PC-3 (cell line): ENCODE results near the gene CMC2. TPM values are rescaled to one million over a fixed set of nuclear protein-coding genes. Genes with fewer than 3 reads are reported as not detected.

Experiments
- ATAC-seq: fragments of 200-7000 bp; cut with Tn5 transposase; 2 replicates; pipeline ENCODE4 v1.9.1; 2020; ENCODE audit warnings: mild to moderate bottlenecking, moderate library complexity
- BruUV-seq: library from RNA; stranded (reverse); fragments of 400-500 nt; replicated peaks from 2 replicates; lab custom pipeline; 2021; lab: Mats Ljungman, UMichigan
- CTCF ChIA-PET: fragments of 300-600 bp; sonication (Branson Sonifier 250); formaldehyde crosslinking; loops from one replicate; lab custom pipeline; 2022; ENCODE audit warnings: antibody characterized with exemption; lab: Charles Lee
- POLR2A ChIA-PET: fragments of 300-600 bp; sonication (Branson Sonifier 250); formaldehyde crosslinking; loops from one replicate; lab custom pipeline; 2022; ENCODE audit warnings: antibody characterized with exemption; ENCODE audit not compliant: unreplicated experiment; lab: Charles Lee
- DNase-seq: peaks from one replicate; pipeline ENCODE4 v3.0.0-alpha.2; 2015
- H2AFZ ChIP-seq: fragments of 300-600 bp; sonication (generic); 2 replicates; pipeline ENCODE4 v1.6.0; 2016; ENCODE audit warnings: antibody characterized with exemption, low read length
- H3F3A ChIP-seq: fragments of 300-600 bp; sonication (generic); one replicate; pipeline ENCODE4 v1.6.0; 2017; ENCODE audit warnings: antibody characterized with exemption, low read length, control low read depth, mild to moderate bottlenecking; ENCODE audit not compliant: unreplicated experiment
- H3K27ac ChIP-seq: fragments of 300-600 bp; sonication (generic); 2 replicates; pipeline ENCODE4 v1.5.1; 2016; ENCODE audit warnings: mild to moderate bottlenecking, low read length
- H3K27me3 ChIP-seq: fragments of 300-600 bp; sonication (generic); 2 replicates; pipeline ENCODE4 v1.6.1; 2016; ENCODE audit warnings: low read length, mixed read lengths
- H3K36me3 ChIP-seq: fragments of 300-600 bp; sonication (generic); 2 replicates; pipeline ENCODE4 v1.6.1; 2016; ENCODE audit warnings: low read depth, mixed run types, low read length, mixed read lengths
- H3K4me1 ChIP-seq: fragments of 300-600 bp; sonication (generic); 2 replicates; pipeline ENCODE4 v1.5.1; 2016; ENCODE audit warnings: low read length; ENCODE audit not compliant: insufficient read depth
- H3K4me2 ChIP-seq: fragments of 300-600 bp; sonication (generic); 2 replicates; pipeline ENCODE4 v1.6.0; 2016; ENCODE audit warnings: low read length
- H3K4me3 ChIP-seq: fragments of 300-600 bp; sonication (generic); 2 replicates; pipeline ENCODE4 v1.5.1; 2016; ENCODE audit warnings: mild to moderate bottlenecking, low read length, mixed read lengths
- H3K79me2 ChIP-seq: fragments of 300-600 bp; sonication (generic); 2 replicates; pipeline ENCODE4 v1.6.1; 2017; ENCODE audit warnings: low read length, mixed read lengths
- H3K9ac ChIP-seq: fragments of 300-600 bp; sonication (generic); 2 replicates; pipeline ENCODE4 v1.6.0; 2016; ENCODE audit warnings: mild to moderate bottlenecking, low read length
- H3K9me2 ChIP-seq: fragments of 300-600 bp; sonication (generic); replicated peaks from 2 replicates; pipeline ENCODE4 v1.6.1; 2016; ENCODE audit warnings: mixed run types, low read length, mixed read lengths
- H3K9me3 ChIP-seq: fragments of 300-600 bp; sonication (generic); 2 replicates; pipeline ENCODE4 v1.6.1; 2016; ENCODE audit warnings: low read length, mixed read lengths
- H4K20me1 ChIP-seq: fragments of 300-600 bp; sonication (generic); 2 replicates; pipeline ENCODE4 v1.6.1; 2016; ENCODE audit warnings: low read length, mixed read lengths
- EZH2 ChIP-seq: fragments of 300-600 bp; sonication (generic); IDR thresholded peaks from one replicate; pipeline ENCODE4 v1.6.1; 2017; ENCODE audit warnings: antibody characterized with exemption, mild to moderate bottlenecking, low read length; ENCODE audit not compliant: unreplicated experiment
- EZH2phosphoT487 ChIP-seq: fragments of 300-600 bp; sonication (generic); IDR thresholded peaks from 2 replicates; pipeline ENCODE4 v1.6.1; 2018; ENCODE audit warnings: mild to moderate bottlenecking, antibody characterized with exemption, low read length, borderline replicate concordance
- intact Hi-C: fragments of 100-400 bp; cut with micrococcal nuclease; formaldehyde crosslinking; loops from 2 replicates; pipeline ENCODE4 v1.9.0; 2023
- total RNA-seq: library from RNA; depleted of rRNA; stranded (reverse); fragments of >200 nt; gene quantifications from 2 replicates; pipeline ENCODE4 v1.2.3, GENCODE V29; 2014
- TF ChIP-seq, protein P1 (sequence below): fragments of 300-600 bp; sonication (generic); conservative IDR thresholded peaks from 2 replicates; pipeline ENCODE4 v1.5.1; 2017; ENCODE audit warnings: antibody characterized with exemption, low read depth, mild to moderate bottlenecking, low read length

Gene CMC2
- total RNA-seq, 1 experiment from 2014 or later = 86.2 TPM

DNA sequence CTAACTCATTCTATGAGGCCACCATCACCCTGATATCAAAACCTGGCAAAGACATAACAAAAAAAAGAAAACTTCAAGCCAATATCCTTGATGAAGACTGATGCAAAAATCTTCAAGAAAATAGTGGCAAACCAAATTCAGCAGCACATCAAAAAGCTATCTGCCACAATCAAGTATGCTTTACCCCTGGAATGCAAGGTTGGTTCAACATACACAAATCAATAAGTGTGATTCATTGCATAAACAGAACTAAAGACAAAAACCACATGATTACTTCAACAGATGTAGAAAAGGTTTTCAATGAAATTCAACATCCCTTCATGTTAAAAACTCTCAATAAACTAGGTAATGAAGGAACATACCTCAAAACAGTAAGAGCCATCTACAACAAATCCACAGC, 48.4 kb downstream of the CMC2 start:
- ChIA-PET POLR2A (no interaction called here), CTCF (no interaction called here)
- DNase-seq = no peak
- Histone ChIP-seq H3K4me3 (no peak overlapping the region), H3K27ac (no peak overlapping the region), H3K4me1 (no peaks in the 10 kb centered on the region), H3K9me2 (no peaks in the 10 kb centered on the region), H3K36me3 (no peaks in the 10 kb centered on the region), H3K79me2 (no peaks in the 10 kb centered on the region), H2AFZ (no peak overlapping the region), H3K27me3 (no peaks in the 10 kb centered on the region), H3K9me3 (0 out of 2 replicates have a peak, but pooled peaks cover 3% of the 10 kb centered on the region), H3F3A (no peaks in the 10 kb centered on the region), H4K20me1 (no peaks in the 10 kb centered on the region), H3K9ac (no peak overlapping the region), H3K4me2 (no peak overlapping the region)
- no TSS peak for BruUV-seq
- TF ChIP-seq EZH2 (no peak), EZH2phosphoT487 (no peak)
- TF ChIP-seq, protein P1, sequence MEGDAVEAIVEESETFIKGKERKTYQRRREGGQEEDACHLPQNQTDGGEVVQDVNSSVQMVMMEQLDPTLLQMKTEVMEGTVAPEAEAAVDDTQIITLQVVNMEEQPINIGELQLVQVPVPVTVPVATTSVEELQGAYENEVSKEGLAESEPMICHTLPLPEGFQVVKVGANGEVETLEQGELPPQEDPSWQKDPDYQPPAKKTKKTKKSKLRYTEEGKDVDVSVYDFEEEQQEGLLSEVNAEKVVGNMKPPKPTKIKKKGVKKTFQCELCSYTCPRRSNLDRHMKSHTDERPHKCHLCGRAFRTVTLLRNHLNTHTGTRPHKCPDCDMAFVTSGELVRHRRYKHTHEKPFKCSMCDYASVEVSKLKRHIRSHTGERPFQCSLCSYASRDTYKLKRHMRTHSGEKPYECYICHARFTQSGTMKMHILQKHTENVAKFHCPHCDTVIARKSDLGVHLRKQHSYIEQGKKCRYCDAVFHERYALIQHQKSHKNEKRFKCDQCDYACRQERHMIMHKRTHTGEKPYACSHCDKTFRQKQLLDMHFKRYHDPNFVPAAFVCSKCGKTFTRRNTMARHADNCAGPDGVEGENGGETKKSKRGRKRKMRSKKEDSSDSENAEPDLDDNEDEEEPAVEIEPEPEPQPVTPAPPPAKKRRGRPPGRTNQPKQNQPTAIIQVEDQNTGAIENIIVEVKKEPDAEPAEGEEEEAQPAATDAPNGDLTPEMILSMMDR = no peak
- intact Hi-C loops = no loop called here
- ATAC-seq = no peak

DNA sequence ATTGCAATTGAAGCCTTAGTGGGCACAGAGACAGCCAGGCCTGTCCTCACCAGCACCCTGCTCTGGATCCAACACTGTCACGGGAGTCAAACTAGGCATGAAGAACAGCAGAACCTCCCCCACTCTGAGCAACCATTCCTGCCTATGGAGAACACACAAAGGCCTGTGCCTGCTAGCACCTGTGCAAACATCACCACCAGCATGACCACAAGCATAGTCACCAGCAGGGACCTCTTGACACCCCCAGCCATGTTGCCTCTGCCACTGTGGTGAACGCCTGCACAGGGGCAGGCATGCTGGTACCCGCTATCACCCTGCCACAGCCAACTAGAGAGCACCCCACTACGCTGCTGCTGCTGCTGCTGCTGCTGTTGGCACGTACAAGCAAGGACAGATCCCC, 51.7 kb downstream of the CMC2 start:
- H3K9ac ChIP-seq = no peak overlapping the region
- H3K9me3 ChIP-seq = no peaks in the 10 kb centered on the region
- no peaks in the 10 kb centered on the region for H3K27me3 ChIP-seq
- H2AFZ ChIP-seq = no peak overlapping the region
- no peak overlapping the region for H3K4me3 ChIP-seq
- H3K79me2 ChIP-seq = no peaks in the 10 kb centered on the region
- no peaks in the 10 kb centered on the region for H3K36me3 ChIP-seq
- H3K27ac ChIP-seq = no peak overlapping the region
- intact Hi-C loops = no loop called here
- no peak for DNase-seq
- no peak overlapping the region for H3K4me2 ChIP-seq
- no peaks in the 10 kb centered on the region for H3K4me1 ChIP-seq
- no peaks in the 10 kb centered on the region for H3F3A ChIP-seq
- no peaks in the 10 kb centered on the region for H4K20me1 ChIP-seq
- TF ChIP-seq EZH2phosphoT487 (no peak), EZH2 (no peak)
- TF ChIP-seq, protein P1 = no peak
- ATAC-seq = no peak
- no peaks in the 10 kb centered on the region for H3K9me2 ChIP-seq
- ChIA-PET POLR2A (no interaction called here), CTCF (no interaction called here)
- BruUV-seq = no TSS peak

DNA sequence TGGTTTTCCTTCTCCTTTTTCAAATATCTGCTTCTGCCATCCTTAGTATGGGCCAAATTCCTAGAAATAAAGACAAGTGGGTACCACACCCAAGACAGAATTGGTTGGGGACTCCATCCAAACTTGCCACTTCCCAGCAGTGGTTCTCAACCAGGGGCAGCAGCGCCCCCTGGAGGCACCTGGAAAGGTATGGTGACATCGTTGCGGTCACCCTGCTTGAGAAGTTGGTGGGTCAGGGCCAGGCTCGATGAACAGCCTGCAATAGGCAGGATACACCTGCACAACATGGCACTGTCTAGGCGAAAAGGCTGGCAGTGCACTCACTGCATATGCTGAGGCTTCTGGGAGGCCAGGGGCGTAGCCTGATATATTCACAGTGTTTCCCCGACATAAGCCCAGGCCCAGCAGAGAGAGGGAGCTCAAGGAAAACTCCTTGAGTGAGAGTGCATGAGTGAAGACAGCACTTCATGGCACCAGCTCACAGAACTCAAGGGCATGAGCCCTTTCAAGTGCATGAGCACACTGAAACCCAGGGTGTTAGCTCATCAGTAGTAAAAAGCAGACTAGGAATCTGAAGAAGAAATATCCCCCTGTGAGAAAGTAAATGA, 57.7 kb downstream of the CMC2 start:
- intact Hi-C loops = no loop called here
- Histone ChIP-seq H3K27ac (peak overlapping the region; percentile 21; the same call in 1 of the 2 replicates), H3F3A (no peaks in the 10 kb centered on the region), H4K20me1 (no peaks in the 10 kb centered on the region), H3K4me1 (peaks cover 11% of the 10 kb centered on the region; the same call in 1 of the 2 replicates), H2AFZ (no peak overlapping the region), H3K9me2 (no peaks in the 10 kb centered on the region), H3K27me3 (no peaks in the 10 kb centered on the region), H3K4me2 (no peak overlapping the region), H3K79me2 (no peaks in the 10 kb centered on the region), H3K4me3 (no peak overlapping the region), H3K36me3 (no peaks in the 10 kb centered on the region), H3K9me3 (no peaks in the 10 kb centered on the region), H3K9ac (no peak overlapping the region)
- ChIA-PET CTCF (no interaction called here), POLR2A (no interaction called here)
- DNase-seq = peak; percentile 48
- BruUV-seq = no TSS peak
- ATAC-seq = peak; percentile 48; the same call in 1 of the 2 replicates
- TF ChIP-seq, protein P1 = peak; percentile 78
- no peak for TF ChIP-seq EZH2phosphoT487
